DOHH2 (cell line): ENCODE measurements around the gene GTF2F2.

ENCODE experiments used
- CTCF ChIP-seq: fragments of 200-600 bp; sonication (generic); IDR thresholded peaks from one replicate; pipeline ENCODE4 v1.5.1; 2014; ENCODE audit warnings: antibody characterized with exemption, mild to moderate bottlenecking, low read depth, low read length; ENCODE audit not compliant: poor library complexity, severe bottlenecking
- EZH2phosphoT487 ChIP-seq: fragments of 200-600 bp; sonication (generic); IDR thresholded peaks from 2 replicates; pipeline ENCODE4 v1.6.1; 2017; ENCODE audit warnings: borderline replicate concordance, mild to moderate bottlenecking, antibody characterized with exemption, low read length, moderate library complexity, mixed read lengths

- no peak for TF ChIP-seq CTCF
- TF ChIP-seq EZH2phosphoT487, result no peak
Measured at GRCh38 chr13:45184693-45185092, 64.4 kb downstream of the GTF2F2 start.
